ENCODE measurements around the gene ERBB3. TPM values are rescaled to one million over a fixed set of nuclear protein-coding genes. Genes with fewer than 3 reads are reported as not detected.
A peak's percentile ranks its signal among the peaks of the same experiment; 100 is the strongest.
"Not testable (repeated sequence)": the region's sequence is repeated elsewhere in the genome, so short reads cannot be mapped to it uniquely, and the experiment has no call there.

The ERBB3 gene
- total RNA-seq, result under 0.01 and 0.22 TPM in 2 replicates

DNA sequence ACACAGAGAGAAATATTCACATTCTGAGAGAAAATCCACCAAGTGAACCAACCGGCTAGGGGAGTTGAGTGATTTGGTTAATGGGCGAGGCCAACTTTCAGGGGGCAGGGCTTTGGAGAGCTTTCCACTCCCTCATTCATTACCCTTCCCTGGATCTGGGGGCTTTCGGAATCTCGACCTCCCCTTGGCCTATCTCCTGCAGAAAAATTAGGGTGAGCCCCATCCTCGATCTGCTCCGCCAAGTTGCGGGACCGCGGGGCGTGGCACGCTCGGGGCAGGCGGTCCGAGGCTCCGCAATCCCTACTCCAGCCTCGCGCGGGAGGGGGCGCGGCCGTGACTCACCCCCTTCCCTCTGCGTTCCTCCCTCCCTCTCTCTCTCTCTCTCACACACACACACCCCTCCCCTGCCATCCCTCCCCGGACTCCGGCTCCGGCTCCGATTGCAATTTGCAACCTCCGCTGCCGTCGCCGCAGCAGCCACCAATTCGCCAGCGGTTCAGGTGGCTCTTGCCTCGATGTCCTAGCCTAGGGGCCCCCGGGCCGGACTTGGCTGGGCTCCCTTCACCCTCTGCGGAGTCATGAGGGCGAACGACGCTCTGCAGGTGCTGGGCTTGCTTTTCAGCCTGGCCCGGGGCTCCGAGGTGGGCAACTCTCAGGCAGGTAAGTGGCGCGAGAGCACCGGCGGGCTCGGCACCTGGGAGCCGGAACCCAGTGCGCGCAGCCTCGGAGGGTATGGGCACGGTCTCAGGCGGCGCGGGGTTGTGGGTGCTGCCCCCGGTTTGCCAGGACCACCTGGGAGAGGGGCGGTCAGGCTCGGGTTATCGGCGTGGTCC lies at the start of gene ERBB3:
TSS of gene ERBB3 (plus strand) at position 443 of the 833 bp plus-strand sequence. CDS start at position 579, 136 bp downstream.
- peak; percentile 55 to 67 for DNase-seq (ENCODE audit: low read depth in 2 of 2)

DNA sequence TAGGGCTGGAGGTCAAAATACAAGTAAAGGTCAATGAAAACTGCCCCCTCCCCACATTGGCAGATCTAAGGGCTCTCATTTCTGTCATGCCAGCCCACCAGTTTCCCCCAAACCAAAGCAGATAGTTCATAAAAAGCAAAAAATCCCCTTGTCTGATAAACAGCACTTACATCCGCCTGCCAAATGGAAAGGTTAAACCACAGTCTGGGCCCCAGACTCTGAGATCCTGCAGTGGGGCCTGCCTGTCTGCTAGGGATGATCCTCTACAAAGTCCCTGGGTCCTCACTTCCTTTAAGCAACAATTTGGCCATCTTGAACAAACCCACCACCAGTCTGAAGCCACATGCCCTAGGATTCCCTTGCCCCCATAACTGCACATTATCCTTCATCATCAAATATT lies 48.0 kb upstream of the ERBB3 start:
- no peak for DNase-seq (ENCODE audit: low read depth in 2 of 2)

DNA sequence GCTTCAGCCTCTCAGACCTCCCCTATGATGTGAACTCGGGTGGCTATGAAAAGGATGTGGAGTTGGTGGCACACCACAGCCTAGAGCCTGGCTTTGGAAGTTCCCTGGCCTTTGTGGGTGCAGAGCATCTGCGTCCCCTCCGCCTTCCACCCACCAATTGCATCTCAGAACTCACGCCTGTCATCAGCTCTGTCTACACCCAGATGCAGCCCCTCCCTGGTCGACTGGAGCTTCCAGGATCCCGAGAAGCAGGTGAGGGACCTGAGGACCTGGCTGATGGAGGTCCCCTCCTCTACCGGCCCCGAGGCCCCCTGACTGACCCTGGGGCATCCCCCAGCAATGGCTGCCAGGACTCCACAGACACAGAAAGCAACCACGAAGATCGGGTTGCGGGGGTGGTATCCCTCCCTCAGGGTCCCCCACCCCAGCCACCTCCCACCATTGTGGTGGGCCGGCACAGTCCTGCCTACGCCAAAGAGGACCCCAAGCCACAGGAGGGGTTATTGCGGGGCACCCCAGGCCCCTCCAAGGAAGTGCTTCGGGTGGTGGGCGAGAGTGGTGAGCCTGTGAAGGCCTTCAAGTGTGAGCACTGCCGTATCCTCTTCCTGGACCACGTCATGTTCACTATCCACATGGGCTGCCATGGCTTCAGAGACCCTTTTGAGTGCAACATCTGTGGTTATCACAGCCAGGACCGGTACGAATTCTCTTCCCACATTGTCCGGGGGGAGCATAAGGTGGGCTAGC lies 45.2 kb upstream of the ERBB3 start:
- no peak for DNase-seq (ENCODE audit: low read depth in 2 of 2)

DNA sequence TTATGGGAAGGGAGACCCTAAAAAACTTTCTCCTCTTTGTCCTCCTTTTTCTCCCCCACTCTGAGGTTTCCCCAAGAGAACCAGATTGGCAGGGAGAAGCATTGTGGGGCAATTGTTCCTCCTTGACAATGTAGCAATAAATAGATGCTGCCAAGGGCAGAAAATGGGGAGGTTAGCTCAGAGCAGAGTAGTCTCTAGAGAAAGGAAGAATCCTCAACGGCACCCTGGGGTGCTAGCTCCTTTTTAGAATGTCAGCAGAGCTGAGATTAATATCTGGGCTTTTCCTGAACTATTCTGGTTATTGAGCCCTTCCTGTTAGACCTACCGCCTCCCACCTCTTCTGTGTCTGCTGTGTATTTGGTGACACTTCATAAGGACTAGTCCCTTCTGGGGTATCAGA lies 42.8 kb upstream of the ERBB3 start:
- no peak for DNase-seq (ENCODE audit: low read depth in 2 of 2)

DNA sequence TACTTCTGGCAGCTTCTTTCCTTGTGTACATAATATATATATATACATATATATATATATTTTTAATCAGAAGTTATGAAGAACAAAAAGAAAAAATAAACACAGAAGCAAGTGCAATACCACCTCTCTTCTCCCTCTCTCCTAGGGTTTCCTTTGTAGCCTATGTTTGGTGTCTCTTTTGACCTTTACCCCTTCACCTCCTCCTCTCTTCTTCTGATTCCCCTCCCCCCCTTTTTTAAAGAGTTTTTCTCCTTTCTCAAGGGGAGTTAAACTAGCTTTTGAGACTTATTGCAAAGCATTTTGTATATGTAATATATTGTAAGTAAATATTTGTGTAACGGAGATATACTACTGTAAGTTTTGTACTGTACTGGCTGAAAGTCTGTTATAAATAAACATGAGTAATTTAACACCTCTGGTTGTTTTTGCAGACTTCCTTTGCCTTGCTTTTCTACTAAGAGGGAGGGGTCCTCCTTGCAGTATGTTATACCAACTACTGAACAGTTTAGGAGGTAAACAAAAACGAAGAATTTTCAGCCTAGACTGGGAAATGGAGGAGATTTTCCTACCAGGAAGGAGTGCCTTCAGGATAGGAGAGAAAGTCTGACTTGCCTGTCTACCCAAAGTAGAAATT lies 41.8 kb upstream of the ERBB3 start:
- no peak for DNase-seq (ENCODE audit: low read depth in 2 of 2)

DNA sequence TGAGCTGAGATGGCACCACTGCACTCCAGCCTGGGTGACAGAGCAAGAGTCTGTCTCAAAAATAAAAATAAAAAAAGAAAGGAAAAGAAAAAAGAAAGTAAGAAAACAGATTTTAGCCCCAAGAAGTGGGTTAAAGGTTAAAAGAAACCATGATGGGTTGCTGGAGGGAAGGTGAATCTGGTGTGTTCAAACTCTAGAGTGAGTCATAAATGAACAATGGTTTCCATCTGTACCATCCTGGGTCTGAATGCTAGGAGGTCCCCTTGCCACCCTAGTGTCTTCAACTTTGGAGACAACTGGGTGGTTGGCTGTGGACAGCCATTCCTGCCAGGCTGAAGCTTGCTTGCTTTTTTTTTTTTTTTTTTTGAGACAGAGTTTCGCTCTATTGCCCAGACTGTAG lies 39.8 kb upstream of the ERBB3 start:
- no peak for DNase-seq (ENCODE audit: low read depth in 2 of 2)

DNA sequence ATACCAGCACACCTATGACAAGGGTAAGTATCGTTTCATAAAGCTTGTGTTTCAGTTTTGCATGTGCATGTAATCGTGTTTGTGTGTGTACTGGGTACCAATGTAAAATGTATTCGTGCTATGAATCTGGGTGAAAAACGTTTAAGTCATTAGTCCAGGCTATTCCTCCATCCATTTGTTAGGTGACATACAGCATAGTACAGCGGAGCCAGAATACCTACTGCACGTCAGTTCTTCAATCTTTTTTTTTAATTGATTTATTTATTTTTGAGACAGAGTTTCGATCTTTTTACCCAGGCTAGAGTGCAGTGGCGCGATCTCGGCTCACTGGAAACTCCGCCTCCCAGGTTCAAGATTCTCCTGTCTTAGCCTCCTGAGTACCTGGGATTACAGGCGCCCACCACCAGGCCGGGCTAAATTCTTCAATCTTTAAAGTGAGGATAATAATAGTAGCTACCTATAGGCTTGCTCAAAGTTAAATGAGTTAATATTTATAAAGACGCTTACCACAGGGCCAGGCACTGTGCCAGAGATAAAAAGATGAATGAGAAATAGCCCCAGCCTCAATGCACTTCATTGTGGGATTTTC lies 38.9 kb upstream of the ERBB3 start:
- DNase-seq (ENCODE audit: low read depth in 2 of 2), result no peak

DNA sequence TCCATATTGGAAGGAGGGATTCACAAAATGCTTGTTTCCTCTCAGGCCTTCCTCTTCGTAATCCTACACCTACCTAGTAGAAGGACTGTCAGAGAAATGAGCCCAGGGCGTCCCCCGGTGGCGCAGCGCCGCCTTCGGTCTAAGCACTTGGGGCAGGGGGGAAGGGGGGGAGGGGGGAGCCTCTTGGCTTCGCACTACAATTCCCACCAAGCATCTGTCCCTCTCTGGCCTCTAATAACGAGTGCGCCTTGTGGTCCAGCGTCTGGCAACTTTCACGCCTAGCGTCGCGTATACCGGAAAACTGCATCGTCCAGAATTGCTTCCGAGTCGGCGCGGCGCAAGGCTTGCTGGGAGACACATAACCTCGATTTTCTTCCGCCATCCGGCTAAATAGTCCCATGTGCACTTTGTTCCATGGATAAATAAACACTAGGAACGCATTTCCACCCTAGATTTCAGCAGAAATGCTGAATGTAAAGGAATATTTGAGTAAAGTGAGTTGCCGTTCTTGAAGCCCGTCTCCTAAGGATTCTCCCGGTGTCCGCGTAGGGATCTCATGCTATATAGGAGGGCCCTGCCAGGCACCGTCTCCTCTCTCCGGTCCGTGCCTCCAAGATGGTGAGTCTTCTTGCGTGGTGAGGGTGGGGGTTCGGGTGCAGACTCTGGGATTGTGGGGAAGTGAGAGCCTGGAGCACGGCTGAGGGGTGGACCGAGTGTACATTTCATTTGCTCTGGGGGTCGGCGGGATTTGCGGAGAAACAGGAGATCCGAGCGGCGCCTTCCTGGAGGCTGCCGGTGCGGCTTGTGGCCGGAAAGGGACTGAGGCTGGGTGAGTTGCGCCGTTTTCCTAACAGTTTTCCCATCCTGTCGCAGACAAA lies 38.2 kb upstream of the ERBB3 start, which contains the start of gene RPS26:
TSS of gene RPS26 (plus strand) at position 367 of the 878 bp plus-strand sequence. CDS start at position 616, 249 bp downstream.
- DNase-seq (ENCODE audit: low read depth in 2 of 2), result peak; percentile 99 to 100

DNA sequence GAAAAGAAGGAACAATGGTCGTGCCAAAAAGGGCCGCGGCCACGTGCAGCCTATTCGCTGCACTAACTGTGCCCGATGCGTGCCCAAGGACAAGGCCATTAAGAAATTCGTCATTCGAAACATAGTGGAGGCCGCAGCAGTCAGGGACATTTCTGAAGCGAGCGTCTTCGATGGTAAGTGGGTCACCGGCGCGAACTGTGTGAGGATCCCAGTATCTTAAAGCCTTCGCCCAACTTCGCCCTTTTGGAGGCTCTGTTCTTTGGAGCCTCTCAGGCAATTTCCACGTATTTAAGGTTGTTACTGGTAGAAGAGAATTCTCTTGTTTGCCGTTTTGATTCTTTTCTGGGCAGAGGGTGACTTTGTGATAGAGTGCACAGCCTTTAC lies 37.5 kb upstream of the ERBB3 start:
- DNase-seq (ENCODE audit: low read depth in 2 of 2), result peak in 1 of 2 donors; percentile 22

DNA sequence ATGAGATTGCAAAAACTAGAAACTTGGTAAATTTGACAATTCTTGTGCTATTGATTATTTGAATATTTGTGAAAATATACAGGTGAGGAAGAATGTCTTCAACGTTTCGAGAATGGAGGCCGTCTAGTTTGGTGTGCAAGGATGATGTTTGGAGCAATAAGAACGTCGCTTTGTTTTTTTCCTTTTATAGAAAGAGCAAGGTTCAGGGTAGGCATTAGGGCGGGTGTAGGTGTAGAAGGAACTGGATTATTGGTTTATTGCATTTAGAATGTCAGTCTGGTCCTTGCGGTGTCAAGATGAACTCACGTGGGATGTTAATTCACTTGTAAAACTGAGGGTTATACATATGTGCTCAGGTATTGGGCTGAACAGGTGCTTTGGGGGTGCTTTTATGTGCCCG lies 37.1 kb upstream of the ERBB3 start:
- DNase-seq (ENCODE audit: low read depth in 2 of 2), result no peak

DNA sequence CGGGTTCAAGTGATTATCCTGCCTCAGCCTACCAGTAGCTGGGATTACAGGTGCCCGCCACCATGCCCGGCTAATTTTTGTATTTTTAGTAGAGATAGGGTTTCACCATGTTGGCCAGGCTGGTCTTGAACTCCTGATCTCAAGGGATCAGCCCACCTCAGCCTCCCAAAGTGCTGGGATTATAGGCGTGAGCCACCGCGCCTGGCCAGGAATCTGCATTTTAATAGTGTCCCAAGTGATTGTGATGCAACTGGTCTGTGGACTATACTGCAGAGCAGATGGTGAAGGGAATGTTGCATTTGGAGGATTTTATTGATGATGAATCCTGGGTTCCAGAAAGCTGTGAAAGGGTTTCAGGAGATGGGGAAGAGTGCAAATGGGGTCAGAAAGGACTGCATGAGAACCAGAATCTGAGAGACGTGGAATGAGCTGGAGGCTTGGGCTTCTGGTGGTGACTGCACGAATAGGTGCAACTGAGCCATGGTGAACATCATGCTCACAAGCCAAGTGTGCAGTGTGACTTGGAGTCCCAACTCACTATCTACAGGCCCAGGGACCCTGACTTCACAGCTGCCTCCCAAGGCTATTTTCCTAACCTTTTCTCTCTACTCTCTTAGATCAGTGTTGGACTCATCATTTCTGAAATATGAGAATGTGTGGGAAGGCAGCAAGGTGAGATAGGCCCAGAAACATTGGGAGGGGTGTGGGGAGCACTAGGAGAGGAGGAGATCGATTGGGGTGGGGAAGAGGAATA lies 33.8 kb upstream of the ERBB3 start:
- no peak for DNase-seq (ENCODE audit: low read depth in 2 of 2)

DNA sequence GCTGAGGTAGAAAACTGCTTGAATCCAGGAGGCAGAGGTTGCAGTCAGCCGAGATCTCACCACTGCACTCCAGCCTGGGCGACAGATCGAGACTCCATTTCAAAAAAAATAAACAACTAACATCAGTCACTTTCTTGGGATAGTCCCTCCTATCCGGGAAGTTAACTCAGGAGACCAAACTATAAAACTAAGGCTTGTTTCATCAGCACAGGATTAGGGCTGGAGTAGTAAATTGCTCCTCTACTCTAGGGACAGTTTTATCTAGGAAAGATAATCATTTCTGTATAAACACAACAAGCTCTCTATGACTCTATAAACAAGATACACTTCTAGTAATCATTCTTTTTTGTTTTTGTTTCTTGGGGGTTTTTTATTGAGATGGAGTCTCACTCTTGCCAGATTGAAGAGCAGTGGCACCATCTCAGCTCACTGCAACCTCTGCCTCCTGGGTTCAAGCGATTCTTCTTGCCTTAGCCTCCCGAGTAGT lies 26.5 kb upstream of the ERBB3 start:
- no peak for DNase-seq (ENCODE audit: low read depth in 2 of 2)

DNA sequence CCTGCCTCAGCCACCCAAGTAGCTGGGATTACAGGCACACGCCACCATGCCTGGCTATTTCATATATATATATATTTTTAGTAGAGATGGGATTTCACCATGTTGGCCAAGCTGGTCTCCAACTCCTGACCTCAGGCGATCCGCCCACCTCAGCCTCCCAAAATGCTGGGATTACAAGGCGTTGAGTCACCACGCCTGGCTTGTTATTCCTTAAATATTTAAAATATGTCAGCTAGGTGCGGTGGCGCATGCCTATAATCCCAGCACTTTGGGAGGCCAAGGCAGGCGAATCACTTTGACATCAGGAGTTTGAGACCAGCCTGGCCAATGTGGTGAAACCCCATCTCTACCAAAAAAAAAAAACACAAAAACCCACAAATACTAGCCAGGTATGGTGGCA lies 20.0 kb upstream of the ERBB3 start:
- not testable (repeated sequence) for DNase-seq (ENCODE audit: low read depth in 2 of 2)

DNA sequence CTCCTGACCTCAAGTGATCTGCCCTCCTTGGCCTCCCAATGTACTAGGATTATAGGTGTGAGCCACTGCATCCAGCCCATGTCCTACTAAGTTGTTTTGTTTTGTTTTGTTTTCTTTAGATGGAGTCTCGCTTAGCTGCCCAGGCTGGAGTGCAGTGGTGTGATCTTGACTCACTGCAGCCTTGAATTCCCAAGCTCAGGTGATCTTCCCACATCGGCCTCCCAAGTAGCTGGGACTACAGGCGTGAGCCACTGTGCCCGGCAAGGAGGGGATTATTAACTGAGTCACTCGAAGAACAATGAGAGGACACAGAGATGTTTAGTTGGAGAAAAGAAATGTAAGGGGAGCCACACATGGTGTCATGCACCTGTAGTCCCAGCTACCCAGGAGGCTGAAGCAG lies 18.0 kb upstream of the ERBB3 start:
- no peak for DNase-seq (ENCODE audit: low read depth in 2 of 2)

DNA sequence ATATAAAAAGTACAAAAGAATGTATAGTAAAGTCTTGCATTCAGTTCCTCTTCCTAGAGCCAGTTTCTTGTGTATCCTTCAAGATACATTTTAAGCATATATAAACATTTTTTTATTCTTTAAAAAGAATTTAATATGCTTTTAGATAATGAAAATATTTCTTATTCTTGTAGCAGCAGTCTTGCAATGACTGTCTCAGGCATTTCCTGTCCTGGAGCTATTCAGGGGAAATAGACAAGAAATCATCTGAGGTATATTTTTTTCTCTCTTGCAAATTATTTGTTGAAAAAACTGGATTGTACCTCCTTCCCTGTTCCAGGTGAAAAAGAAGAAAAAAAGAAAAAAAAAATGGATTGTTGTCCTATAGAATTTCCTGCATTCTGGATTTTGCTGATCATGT lies 17.0 kb upstream of the ERBB3 start:
- DNase-seq (ENCODE audit: low read depth in 2 of 2), result peak in 1 of 2 donors; percentile 15

DNA sequence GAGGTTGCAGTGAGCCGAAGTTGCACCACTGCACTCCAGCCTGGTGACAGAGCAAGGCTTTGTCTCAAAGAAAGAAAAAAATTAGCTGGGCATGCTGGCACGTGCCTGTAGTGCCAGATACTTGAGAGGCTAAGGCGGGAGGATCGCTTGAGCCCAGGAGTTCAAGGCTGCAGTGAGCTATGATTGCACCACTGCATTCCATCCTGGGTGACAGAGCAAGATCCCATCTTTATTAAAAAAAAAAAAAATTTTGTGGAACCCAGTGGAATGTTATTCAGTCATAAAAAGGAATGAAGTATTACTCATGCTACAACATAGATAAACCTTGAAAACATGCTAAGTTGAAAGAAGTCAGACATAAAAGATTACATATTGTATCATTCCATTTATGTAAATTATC lies 8.3 kb upstream of the ERBB3 start:
- no peak for DNase-seq (ENCODE audit: low read depth in 2 of 2)

DNA sequence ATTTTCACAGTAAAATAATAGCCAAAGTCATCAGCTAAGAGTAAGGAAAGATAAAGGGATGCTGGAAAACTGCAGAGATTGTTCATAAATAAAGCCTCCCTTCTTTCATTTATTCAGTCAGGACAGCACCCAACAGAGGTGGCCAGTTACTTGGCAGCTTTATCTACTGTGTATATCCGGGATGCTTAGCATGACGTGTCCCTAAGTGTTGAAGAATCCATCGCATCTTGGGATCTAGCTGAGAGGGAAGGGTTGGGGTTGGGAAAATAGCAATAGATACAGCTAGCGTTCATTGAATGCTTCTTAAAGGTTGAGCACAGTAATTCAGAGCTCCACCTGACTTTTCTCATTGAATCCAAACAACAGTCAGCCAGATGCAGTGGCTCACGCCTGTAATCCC lies 5.6 kb upstream of the ERBB3 start:
- DNase-seq (ENCODE audit: low read depth in 2 of 2), result no peak

DNA sequence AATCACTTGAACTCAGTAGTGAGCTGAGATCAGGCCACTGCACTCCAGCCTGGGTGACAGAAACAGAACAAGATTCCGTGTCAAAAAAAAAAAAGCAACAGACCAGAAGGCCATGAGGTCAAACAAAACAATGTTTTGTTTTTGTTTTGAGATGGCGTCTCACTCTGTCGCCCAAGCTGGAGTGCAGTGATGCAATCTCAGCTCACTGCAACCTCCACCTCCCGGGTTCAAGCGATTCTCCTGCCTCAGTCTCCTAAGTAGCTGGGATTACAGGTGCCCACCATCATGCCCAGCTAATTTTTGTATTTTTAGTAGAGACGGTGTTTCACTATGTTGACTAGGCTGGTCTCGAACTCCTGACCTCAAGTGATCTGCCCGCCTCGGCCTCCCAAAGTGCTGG lies 2.0 kb upstream of the ERBB3 start:
- DNase-seq (ENCODE audit: low read depth in 2 of 2), result not testable (repeated sequence)

DNA sequence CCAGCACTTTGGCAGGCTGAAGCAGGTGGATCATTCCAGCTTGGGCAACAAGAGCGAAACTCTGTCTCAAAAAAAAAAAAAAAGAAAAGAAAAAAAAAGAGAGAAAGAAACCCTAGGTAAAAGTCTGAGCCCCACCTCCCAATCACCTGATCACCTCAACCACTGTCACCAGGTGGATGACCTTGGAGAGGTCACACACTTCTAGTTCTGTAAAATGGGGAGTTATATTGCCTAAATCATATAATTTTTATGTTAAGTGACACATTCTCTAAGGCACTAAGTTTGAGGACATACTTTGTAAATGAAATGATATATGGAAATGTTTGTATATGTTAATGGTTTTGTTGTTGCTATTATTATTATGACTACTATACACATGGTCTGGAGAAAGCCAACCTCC lies 1.5 kb upstream of the ERBB3 start:
- DNase-seq (ENCODE audit: low read depth in 2 of 2), result no peak
